GM23338 (cell line): Measurements from ENCODE around the gene STARD13. TPM values are rescaled to one million over a fixed set of nuclear protein-coding genes. Genes with fewer than 3 reads are reported as not detected.

Experiments used
- CREB1 ChIP-seq: fragments of 250-450 bp; sonication (Bioruptor Pico); IDR thresholded peaks from 2 replicates; pipeline ENCODE4 v1.5.0; 2020; ENCODE audit warnings: low read depth, mild to moderate bottlenecking, moderate library complexity
- CTCF ChIP-seq, 2 experiments: fragments of 200-600 bp in 1 of 2; sonication (generic) in 1 of 2; conservative IDR thresholded peaks; 2 replicates each; pipeline versions ENCODE4 v1.5.1 to v1.6.1; 2016 to 2017; ENCODE audit warnings: antibody characterized with exemption in 2 of 2, low read depth in 2 of 2, mild to moderate bottlenecking in 2 of 2, moderate library complexity in 1 of 2
- ETS1 ChIP-seq: IDR thresholded peaks from 2 replicates; pipeline ENCODE4 v1.6.1; 2016; ENCODE audit warnings: antibody characterized with exemption
- POLR2AphosphoS5 ChIP-seq: IDR thresholded peaks from 2 replicates; pipeline ENCODE4 v1.6.1; 2016; ENCODE audit warnings: antibody characterized with exemption, low read depth
- REST ChIP-seq: IDR thresholded peaks from one replicate; pipeline ENCODE4 v1.6.1; 2018; ENCODE audit warnings: antibody characterized with exemption; ENCODE audit not compliant: unreplicated experiment
- ZNF462 ChIP-seq: fragments of 250-450 bp; sonication (Bioruptor Pico); IDR thresholded peaks from 2 replicates; pipeline ENCODE4 v1.5.0; 2020; ENCODE audit warnings: mild to moderate bottlenecking, moderate library complexity
- polyA plus RNA-seq: library from polyadenylated mRNA; unstranded; fragments of >200 nt; fragmentation: Nextera tagmentation; extraction: Ambion mirVana; gene quantifications from 2 replicates; pipeline ENCODE4 v1.2.1, GENCODE V29; 2016
- total RNA-seq: library from RNA; depleted of rRNA; stranded (reverse); fragments of >200 nt; shearing (Covaris generic); gene quantifications from 2 replicates; pipeline ENCODE4 v1.2.3, GENCODE V29; 2014

The STARD13 gene
- total and polyA plus RNA-seq, 2 experiments from 2014 or later: 3.2 to 5.2 TPM

GRCh38 chr13:33283195-33283911 is 2.2 kb downstream of the STARD13 start (continued):
- TF ChIP-seq ZNF462 (CRISPR knock-in tag) (no peak), ETS1 (no peak), REST (no peak), CREB1 (no peak), POLR2AphosphoS5 (no peak), CTCF (conservative IDR thresholded peaks at IDR 0.05; ENCODE audit: low read depth in 2 of 2) (no peak)
